ENCODE results near the gene MGAT5.

Gene MGAT5

GRCh38 chr2:134344954-134345697, 91.3 kb downstream of the MGAT5 start:
- no peak for DNase-seq

- no peak for DNase-seq
These were observed 92.3 kb downstream of the MGAT5 start for GRCh38 chr2:134346141-134346540.

GRCh38 chr2:134347756-134348155, 93.9 kb downstream of the MGAT5 start:
- no peak for DNase-seq

DNA sequence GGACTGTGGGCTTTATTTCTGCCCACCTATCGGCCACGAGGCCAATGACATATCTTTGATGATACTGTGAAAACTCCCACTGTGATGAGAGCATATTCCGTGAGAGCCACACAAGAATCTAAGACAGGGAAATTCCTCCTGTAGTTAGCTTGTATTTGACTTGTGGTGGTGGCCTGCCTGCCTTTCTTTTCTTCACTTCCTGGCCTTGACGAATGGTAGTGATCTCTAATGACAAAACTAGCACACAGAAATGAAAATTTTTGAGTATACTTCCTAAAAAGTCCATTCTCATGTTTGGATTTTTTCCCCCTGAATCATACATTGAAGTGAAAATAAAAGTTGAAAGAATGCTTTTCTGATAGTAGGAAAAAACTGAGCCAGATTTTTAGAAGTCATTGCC, 94.4 kb downstream of the MGAT5 start:
- no peak for DNase-seq

DNA sequence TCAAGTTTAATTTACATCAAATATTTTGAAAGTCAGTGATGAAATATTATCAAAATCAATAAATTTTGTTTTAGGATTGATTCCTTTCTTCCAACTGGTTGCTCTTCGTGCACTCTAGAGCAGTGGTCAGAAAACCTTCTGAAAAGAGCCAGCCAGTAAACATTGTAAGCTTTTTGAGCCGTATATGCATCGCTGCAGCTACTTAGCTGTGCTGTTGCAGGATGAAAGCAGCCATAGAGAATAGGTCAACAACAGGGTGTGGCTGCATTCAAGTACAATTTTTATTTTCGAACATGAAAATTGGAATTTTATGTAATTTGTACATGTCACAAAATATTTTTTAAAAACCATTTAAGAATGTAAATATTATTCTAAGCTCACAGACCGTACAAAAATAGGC, 94.9 kb downstream of the MGAT5 start:
- no peak for DNase-seq

- no peak for DNase-seq
These were observed 97.1 kb downstream of the MGAT5 start for GRCh38 chr2:134351016-134351415.

DNA sequence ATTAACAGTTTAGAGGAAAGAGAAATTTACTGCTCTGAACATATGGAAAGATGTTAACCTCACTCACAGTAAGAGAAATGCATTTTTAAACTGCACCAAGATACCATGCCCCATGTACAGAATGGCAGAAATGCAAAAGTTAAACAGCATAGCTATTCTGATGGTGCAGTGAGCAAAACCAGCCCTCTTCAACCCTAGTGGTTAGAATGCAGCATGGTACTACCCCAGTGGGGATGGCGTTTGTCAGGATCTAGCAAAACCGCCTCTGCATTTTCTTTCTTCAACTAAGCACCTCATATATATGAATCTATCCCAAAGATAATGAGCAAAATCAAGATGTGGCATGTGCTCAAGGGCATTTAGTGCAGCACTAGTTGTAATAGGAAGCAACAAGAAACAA, 98.0 kb downstream of the MGAT5 start:
- no peak for DNase-seq

- DNase-seq, result no peak
These were observed 99.0 kb downstream of the MGAT5 start for GRCh38 chr2:134352844-134353243.

- DNase-seq, result no peak
These were observed 100.7 kb downstream of the MGAT5 start for GRCh38 chr2:134354611-134355010.

DNA sequence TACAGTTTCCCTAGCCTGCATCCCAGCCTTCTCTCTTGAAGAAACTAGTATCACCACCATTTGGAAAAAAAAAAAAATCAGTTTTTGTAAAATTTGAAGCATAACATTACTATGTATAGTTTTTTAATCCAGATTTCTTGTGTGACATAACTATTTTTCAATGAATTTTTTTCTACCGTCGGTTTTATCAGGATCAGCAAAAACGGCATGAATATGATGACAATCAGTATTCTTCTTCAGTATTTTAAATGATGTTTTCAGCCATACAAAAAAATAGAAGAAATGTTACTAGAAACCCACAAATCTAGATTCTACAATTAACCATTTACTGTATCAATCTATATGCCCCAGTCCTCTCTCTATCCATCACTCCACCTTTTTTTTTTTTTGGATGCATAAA, 103.9 kb downstream of the MGAT5 start:
- DNase-seq, result no peak

DNA sequence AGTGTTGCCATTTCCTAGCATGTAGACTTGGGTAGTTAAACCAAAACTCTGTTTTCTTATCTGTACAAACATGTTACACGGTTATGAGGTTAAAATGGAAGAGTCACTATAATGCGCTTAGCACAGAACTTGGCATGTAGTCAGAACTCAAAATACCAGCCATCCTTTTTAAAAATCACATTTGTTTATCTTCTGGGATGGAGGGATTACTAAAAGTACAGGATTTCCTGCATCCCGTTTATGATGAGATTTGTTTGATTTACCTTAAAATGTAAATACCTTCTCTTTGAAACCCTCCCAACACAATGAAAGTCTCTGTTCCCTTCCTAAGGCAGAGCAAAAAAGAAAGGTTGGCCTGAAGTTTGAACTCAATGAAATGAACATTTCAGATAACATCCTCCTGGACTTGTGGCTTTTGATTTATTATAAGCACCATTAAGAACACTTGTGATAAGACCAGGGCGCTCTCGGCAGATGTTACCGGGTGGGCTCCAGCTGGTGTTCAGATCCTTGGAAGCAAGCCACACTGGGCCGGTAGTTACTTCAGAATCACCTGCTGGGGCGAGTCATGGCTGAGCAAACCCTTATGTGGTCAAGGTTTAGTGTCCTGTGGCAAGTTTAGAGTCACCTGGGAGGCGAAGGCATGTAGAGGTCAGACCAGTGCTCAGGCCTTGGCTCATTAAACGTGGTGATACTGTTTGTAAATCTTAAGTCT, 105.7 kb downstream of the MGAT5 start:
- no peak for DNase-seq

- DNase-seq, result no peak
These were observed 107.0 kb downstream of the MGAT5 start for GRCh38 chr2:134360745-134361487.

- DNase-seq, result no peak
These were observed 107.8 kb downstream of the MGAT5 start for GRCh38 chr2:134361648-134362047.

DNA sequence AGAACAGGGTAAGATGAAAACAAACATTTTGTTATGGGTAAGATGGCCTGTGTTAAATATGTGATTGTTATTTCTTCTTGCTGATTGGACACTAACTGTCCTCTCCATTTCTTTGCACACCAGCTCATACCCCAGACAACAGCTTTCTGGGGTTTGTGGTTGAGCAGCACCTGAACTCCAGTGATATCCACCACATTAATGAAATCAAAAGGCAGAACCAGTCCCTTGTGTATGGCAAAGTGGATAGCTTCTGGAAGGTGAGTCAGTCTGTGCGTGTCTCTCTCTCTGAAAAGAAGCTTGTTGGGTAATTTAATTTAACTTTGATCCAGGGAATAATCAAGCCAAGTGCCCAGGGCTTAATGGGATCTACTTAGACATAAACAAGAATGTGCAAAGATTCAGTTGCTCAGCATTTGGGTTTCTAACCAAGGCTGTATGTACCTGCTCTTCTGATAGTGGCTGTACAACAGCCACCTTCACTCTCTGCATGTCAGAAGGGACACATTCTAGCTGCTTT, 108.3 kb downstream of the MGAT5 start:
- DNase-seq, result no peak

GRCh38 chr2:134362740-134363139, 108.9 kb downstream of the MGAT5 start:
- DNase-seq, result no peak

DNA sequence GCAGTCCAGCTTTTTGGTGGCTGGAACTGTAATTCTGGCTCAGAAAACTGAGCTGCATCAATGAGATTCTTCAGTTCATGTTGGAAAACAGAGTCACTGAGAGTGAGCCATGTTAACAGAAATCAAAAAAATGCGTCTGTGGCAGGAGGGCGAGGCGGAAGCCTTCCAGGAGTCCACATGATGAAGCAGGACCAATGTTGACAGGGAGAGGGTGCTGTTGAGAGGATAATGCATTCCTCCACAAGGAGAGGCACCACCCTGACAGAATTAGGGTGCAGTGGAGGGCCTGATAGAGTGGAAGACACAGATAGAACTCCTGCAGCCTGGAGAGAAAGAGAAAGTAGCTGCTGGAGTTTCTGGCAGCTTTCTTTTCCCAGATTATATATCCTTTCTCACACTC, 111.5 kb downstream of the MGAT5 start:
- DNase-seq, result no peak

DNA sequence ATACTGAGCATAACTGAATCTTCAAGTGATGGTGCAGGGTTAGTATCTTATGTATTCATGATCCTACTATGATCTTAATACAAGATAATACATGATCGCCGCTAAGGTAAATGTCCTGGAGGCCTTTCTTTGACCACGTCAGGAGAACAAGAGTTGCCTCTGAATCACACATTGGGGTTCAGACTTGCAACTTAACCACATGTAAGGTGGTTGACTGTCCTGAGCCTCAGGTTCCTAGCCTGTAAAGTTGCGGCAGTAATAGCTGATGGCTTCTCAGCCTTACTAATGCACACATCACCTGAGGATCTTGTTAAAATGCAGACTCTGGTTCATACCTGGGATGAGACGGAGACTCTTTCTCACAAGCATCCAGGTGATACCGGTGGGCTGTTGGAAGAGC, 112.5 kb downstream of the MGAT5 start:
- DNase-seq, result no peak

DNA sequence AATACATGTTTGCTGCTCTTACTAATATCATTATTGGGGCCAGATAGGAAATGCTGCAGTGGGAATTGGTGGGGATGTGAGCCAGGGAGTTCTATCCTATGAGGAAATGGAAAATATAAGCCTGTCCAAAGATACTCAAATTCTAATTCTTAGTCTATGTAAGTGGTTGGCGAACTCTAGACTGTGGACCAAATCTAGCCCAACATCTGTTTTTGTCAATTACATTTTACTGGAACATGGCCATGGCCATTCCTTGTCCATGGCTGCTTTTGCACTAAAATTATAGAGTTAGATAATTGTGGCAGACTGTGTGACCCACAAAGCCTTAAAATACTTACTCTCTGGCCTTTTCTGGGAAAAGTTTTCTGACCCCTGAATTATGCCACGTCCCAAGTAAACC, 113.3 kb downstream of the MGAT5 start:
- no peak for DNase-seq

DNA sequence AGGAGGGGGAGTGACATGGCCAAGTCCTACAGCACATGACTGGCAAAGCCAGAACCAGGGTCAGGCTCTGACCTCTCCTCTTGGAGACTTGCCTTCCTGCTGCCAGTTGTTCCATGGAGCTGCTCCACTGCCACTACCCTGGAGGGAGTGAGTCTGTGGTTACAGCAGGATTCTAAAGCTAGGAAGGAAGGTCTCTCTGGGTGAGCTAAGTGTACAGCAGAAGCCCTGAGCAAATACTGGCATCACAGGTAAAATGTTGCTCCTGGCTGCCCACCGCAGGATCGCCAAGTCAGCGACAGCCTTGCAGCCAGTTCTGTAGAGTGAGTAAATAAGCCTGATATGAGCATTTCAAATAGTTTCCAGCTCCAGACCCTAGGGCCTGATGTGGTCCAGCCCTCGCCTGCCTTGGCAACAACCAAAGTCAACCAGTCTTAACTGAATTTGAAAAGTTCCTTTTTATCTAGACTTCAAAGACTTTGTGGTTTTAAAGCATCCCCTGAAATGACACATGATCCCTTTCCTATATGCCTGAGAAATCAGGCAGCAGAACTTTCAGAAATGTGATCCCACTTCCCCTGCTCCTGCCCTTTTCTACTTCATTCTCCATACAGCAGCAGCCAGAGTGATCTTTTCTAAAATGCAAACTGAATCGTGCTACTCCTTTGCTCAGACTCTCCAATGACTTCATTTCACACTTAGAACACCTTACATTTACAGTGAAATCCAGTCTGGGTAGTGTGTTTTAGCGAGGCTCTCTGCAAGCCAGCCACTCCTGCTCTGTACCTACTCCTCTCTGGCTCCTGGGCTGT, 114.3 kb downstream of the MGAT5 start:
- DNase-seq, result no peak

DNA sequence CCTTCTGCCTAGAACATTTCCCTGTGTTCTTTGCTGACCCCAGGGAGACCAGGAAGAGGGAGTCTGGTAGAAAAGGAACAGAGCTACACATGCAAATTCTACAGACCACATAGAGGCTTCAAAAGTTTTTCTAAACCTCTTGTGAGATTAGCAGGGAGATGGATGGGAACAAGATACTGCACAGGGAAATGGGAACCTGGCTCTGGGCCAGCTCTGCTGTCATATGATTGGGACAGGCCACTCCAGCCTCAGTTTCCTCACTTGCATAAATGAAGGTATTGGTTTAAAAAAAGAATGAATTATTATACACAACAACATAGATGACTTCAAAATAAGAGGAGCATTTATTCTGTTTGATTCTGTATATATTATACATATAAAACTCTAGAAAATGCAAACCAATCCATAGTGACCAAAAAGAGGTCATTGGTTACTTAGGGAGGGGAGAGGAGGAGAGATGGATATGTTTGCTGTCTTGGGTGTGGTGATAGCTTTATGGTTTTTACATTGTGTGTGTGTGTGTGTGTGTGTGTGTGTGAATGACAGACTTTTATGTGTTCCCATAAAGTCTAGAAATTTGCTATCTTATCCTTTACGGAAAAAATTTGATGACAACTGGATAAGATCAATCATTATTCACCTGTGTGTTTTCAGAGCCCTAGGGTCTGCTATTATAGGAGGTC, 115.5 kb downstream of the MGAT5 start:
- no peak for DNase-seq

- no peak for DNase-seq
These were observed 117.0 kb downstream of the MGAT5 start for GRCh38 chr2:134370655-134371445.
